Mammary epithelial cell (primary cell): ENCODE data around the gene METRNL.

Experiments
- CTCF ChIP-seq, 2 donors: IDR thresholded peaks in 1 of 2; conservative IDR thresholded peaks in 1 of 2; 2 replicates each; pipeline ENCODE4 v1.5.1; 2011 to 2012; ENCODE audit warnings: inconsistent platforms in 2 of 2, low read length in 2 of 2, mild to moderate bottlenecking in 2 of 2, control low read depth in 1 of 2, low read depth in 1 of 2; ENCODE audit not compliant: insufficient read depth in 1 of 2; ENCODE audit errors: extremely low read depth in 1 of 2
- EZH2 ChIP-seq: IDR thresholded peaks from 2 replicates; pipeline ENCODE4 v1.6.1; 2012; ENCODE audit warnings: low read length, inconsistent platforms, borderline replicate concordance

- TF ChIP-seq EZH2 (no peak), CTCF (conservative IDR thresholded peaks at IDR 0.05 in 1 of 2, IDR thresholded peaks at IDR 0.05 in 1 of 2; ENCODE audit: extremely low read depth in 1 of 2, insufficient read depth in 1 of 2, low read depth in 1 of 2, low read length in 2 of 2) (no peak)
Measured at GRCh38 chr17:83074486-83075223, 4.8 kb upstream of the METRNL start.
